ENCODE measurements around the gene ICA1L. TPM values are rescaled to one million over a fixed set of nuclear protein-coding genes. Genes with fewer than 3 reads are reported as not detected.
"Not testable (repeated sequence)": the region's sequence is repeated elsewhere in the genome, so short reads cannot be mapped to it uniquely, and the experiment has no call there.

ICA1L gene
- total RNA-seq, 1 donor from 2014 or later = 2.3 TPM

DNA sequence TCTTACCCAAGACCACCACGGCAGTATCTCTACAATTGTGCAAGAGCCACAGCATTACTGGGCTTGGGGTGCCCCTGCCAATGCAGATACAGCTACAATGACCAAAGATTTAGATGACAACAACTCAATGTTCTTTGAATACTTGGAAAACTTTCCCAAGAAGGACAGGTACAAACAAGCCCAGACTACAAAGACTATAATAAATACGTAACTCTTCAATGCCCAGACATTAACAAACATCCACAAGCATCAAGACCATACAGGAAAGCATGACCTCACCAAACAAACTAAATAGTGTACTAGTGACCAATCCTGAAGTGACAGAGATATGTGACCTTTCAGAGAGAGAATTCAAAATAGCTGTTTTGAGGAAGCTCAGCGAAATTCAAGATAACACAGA, 62.8 kb downstream of the ICA1L start:
- intact Hi-C loops (cut with DNase I) = no loop called here
- Histone ChIP-seq H3K4me3 (no peak overlapping the region), H3K36me3 (no peaks in the 10 kb centered on the region), H3K4me1 (no peaks in the 10 kb centered on the region), H3K27ac (no peak overlapping the region), H3K27me3 (no peaks in the 10 kb centered on the region), H3K9me3 (no peaks in the 10 kb centered on the region)
- TF ChIP-seq, protein P1, sequence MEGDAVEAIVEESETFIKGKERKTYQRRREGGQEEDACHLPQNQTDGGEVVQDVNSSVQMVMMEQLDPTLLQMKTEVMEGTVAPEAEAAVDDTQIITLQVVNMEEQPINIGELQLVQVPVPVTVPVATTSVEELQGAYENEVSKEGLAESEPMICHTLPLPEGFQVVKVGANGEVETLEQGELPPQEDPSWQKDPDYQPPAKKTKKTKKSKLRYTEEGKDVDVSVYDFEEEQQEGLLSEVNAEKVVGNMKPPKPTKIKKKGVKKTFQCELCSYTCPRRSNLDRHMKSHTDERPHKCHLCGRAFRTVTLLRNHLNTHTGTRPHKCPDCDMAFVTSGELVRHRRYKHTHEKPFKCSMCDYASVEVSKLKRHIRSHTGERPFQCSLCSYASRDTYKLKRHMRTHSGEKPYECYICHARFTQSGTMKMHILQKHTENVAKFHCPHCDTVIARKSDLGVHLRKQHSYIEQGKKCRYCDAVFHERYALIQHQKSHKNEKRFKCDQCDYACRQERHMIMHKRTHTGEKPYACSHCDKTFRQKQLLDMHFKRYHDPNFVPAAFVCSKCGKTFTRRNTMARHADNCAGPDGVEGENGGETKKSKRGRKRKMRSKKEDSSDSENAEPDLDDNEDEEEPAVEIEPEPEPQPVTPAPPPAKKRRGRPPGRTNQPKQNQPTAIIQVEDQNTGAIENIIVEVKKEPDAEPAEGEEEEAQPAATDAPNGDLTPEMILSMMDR (IDR thresholded peaks at IDR 0.05) = no peak
- DNase-seq (no peak), ATAC-seq (no peak)

DNA sequence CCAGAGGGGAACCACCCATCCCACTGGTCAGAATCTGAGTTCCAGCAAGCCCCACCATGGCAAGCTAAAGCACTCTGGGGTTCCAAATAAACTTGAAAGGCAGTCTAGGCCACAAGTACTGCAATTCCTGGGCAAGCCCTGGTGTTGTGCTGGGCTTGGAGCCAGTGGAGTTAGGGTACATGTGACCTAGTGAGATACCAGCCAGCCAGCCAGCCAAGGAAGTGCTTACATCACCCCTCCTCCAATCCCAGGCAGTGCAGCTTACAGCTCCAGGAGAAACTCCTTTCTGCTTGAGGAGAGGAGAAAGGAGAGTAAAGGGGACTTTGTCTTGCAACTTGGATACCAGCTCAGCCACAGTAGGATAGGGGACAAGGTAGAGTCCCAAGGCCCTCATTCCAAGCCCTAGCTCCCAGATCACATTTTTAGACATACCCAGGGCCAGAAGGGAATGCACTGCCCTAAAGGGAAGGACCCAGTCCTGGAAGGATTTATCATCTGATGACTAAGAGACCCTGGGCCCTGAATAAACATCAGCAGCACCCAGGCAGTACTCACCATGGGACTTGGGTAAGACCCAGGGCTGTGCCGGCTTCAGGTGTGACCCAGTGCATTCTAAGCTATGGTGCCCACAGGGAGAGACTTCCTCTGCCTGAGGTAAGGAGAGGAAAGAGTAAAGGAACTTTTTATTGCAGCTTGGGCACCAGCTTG, 64.0 kb downstream of the ICA1L start:
- H3K27ac ChIP-seq; H3K4me3 ChIP-seq; H3K27me3 ChIP-seq; H3K4me1 ChIP-seq; H3K36me3 ChIP-seq; intact Hi-C loops (cut with DNase I); H3K9me3 ChIP-seq: not testable (repeated sequence)
- DNase-seq (peak; percentile 71), ATAC-seq (peak; percentile 91)

GRCh38 chr2:202805911-202806310, 65.7 kb downstream of the ICA1L start:
- H3K36me3 ChIP-seq; H3K4me1 ChIP-seq; DNase-seq; H3K27ac ChIP-seq; intact Hi-C loops (cut with DNase I); H3K4me3 ChIP-seq; H3K27me3 ChIP-seq; H3K9me3 ChIP-seq: not testable (repeated sequence)
- ATAC-seq = peak; percentile 33

DNA sequence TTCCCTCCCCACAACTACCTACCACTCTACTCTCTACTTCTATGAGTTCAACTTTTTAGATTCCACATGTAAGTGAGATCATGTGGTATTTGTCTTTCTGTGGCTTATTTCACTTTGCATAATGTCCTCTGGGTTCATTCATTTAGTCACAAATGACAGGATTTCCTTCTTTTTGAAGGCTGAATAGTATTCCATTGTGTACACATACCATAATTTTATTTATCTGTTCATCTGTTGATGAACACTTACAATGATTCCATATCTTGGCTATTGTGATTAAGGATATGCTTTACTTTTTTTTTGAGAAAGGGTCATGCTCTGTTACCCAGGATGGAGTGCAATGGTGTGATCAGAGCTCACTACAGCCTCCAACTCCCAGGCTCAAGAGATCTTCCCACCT, 73.6 kb downstream of the ICA1L start:
- DNase-seq = no peak
- Histone ChIP-seq H3K4me3 (no peak overlapping the region), H3K27ac (no peak overlapping the region), H3K27me3 (no peaks in the 10 kb centered on the region), H3K36me3 (no peaks in the 10 kb centered on the region), H3K4me1 (no peaks in the 10 kb centered on the region), H3K9me3 (no peaks in the 10 kb centered on the region)
- intact Hi-C loops (cut with DNase I) = no loop called here
- no peak for ATAC-seq
- TF ChIP-seq, protein P1 (IDR thresholded peaks at IDR 0.05) = no peak

DNA sequence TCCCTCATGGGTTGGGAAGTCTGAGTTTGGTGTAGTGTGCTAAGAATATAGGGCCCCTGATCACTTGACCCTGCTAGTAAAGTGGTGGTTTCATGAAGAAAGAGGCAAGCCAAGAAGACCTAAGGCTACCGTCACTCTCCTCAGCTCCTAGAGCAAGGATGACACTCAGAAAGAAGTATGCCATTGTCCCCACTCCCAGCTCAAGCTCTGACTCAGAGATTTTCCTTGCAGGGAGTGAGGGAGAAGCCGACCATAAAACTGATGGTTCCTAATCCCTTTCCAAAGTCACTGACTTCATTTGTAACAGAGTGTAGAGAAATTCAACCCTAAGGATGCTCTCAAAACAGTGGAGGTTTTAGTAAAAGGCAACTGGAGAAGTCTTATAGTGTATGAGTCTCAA, 80.9 kb downstream of the ICA1L start:
- no peak overlapping the region for H3K4me3 ChIP-seq
- DNase-seq (no peak), ATAC-seq (no peak)
- peaks cover 5% of the 10 kb centered on the region for H3K36me3 ChIP-seq
- no peak overlapping the region for H3K27ac ChIP-seq
- TF ChIP-seq, protein P1 (IDR thresholded peaks at IDR 0.05) = no peak
- no peaks in the 10 kb centered on the region for H3K4me1 ChIP-seq
- H3K27me3 ChIP-seq = no peaks in the 10 kb centered on the region
- no peaks in the 10 kb centered on the region for H3K9me3 ChIP-seq
- intact Hi-C loops (cut with DNase I) = no loop called here

GRCh38 chr2:202786842-202787241, 84.7 kb downstream of the ICA1L start:
- TF ChIP-seq, protein P1 (IDR thresholded peaks at IDR 0.05) = no peak
- Histone ChIP-seq H3K27ac (no peak overlapping the region), H3K9me3 (no peaks in the 10 kb centered on the region), H3K27me3 (no peaks in the 10 kb centered on the region), H3K36me3 (peaks cover 5% of the 10 kb centered on the region), H3K4me3 (no peak overlapping the region), H3K4me1 (no peaks in the 10 kb centered on the region)
- DNase-seq (no peak), ATAC-seq (no peak)
- intact Hi-C loops (cut with DNase I) = no loop called here

All from upper lobe of right lung (tissue), 1 donor.